Activated CD4-positive, alpha-beta T cell treated with anti-CD3 and anti-CD28 coated beads, Interleukin-2, amount 50 U/mL, for 48 hours (primary cell): Measurements from ENCODE around the gene EDEM3.
A peak's percentile ranks its signal among the peaks of the same experiment; 100 is the strongest.
"Not testable (repeated sequence)": the region's sequence is repeated elsewhere in the genome, so short reads cannot be mapped to it uniquely, and the experiment has no call there.

Experiments used
- DNase-seq, 2 experiments: peaks; one replicate each; pipeline ENCODE4 v3.0.0-alpha.2; 2020

Gene EDEM3

GRCh38 chr1:184767591-184767990 lies 12.9 kb upstream of the EDEM3 start:
- DNase-seq, result no peak

GRCh38 chr1:184764483-184764882 lies 9.8 kb upstream of the EDEM3 start:
- DNase-seq, result no peak

GRCh38 chr1:184763520-184763919 lies 8.9 kb upstream of the EDEM3 start:
- DNase-seq, result not testable (repeated sequence)

- no peak for DNase-seq
Observed at GRCh38 chr1:184761969-184762485, 7.4 kb upstream of the EDEM3 start.

- DNase-seq, result no peak
Observed at GRCh38 chr1:184759651-184760050, 5.0 kb upstream of the EDEM3 start.

- DNase-seq, result no peak
Observed at GRCh38 chr1:184759112-184759511, 4.5 kb upstream of the EDEM3 start.

- no peak for DNase-seq
Observed at GRCh38 chr1:184757891-184758290, 3.2 kb upstream of the EDEM3 start.

- DNase-seq, result no peak
Observed at GRCh38 chr1:184757406-184757805, 2.7 kb upstream of the EDEM3 start.

- DNase-seq, result peak; percentile 6 to 23
Observed at GRCh38 chr1:184755226-184756065, 788 bp upstream of the EDEM3 start.

GRCh38 chr1:184753608-184754475 lies 816 bp downstream of the EDEM3 start:
- peak in 1 of 2 experiments; percentile 38 for DNase-seq

- DNase-seq, result no peak
Observed at GRCh38 chr1:184753117-184753516, 1.5 kb downstream of the EDEM3 start.

- no peak for DNase-seq
Observed at GRCh38 chr1:184752656-184753055, 2.0 kb downstream of the EDEM3 start.

GRCh38 chr1:184748740-184749139 lies 5.9 kb downstream of the EDEM3 start:
- no peak for DNase-seq

GRCh38 chr1:184747089-184747955 lies 7.3 kb downstream of the EDEM3 start:
- no peak for DNase-seq

- DNase-seq, result no peak
Observed at GRCh38 chr1:184745929-184746638, 8.6 kb downstream of the EDEM3 start.

GRCh38 chr1:184745110-184745509 lies 9.5 kb downstream of the EDEM3 start:
- DNase-seq, result no peak

- DNase-seq, result no peak
Observed at GRCh38 chr1:184743062-184743756, 11.4 kb downstream of the EDEM3 start.

GRCh38 chr1:184740344-184740743 lies 14.3 kb downstream of the EDEM3 start:
- no peak for DNase-seq

GRCh38 chr1:184739796-184740195 lies 14.9 kb downstream of the EDEM3 start:
- DNase-seq, result no peak

GRCh38 chr1:184739070-184739469 lies 15.6 kb downstream of the EDEM3 start:
- no peak for DNase-seq

GRCh38 chr1:184734980-184735379 lies 19.7 kb downstream of the EDEM3 start:
- no peak for DNase-seq
